Activated CD8-positive, alpha-beta memory T cell treated with anti-CD3 and anti-CD28 coated beads for 4 hours (primary cell): ENCODE measurements around the gene ZNF512B.
"Not testable (repeated sequence)": the region's sequence is repeated elsewhere in the genome, so short reads cannot be mapped to it uniquely, and the experiment has no call there.

Experiments used
- DNase-seq, 2 donors: peaks; one replicate each; pipeline ENCODE4 v3.0.0-alpha.2; 2020; ENCODE audit warnings: low read depth in 2 of 2

Gene ZNF512B

GRCh38 chr20:63978319-63979228 lies 8.8 kb upstream of the ZNF512B start:
- no peak for DNase-seq

- DNase-seq, result no peak
Observed at GRCh38 chr20:63977739-63978276, 8.1 kb upstream of the ZNF512B start.

GRCh38 chr20:63976980-63977738 lies 7.4 kb upstream of the ZNF512B start:
- no peak for DNase-seq

- DNase-seq, result not testable (repeated sequence)
Observed at GRCh38 chr20:63976511-63976910, 6.8 kb upstream of the ZNF512B start.

- DNase-seq, result no peak
Observed at GRCh38 chr20:63974402-63975200, 4.9 kb upstream of the ZNF512B start.

- no peak for DNase-seq
Observed at GRCh38 chr20:63973636-63974401, 4.1 kb upstream of the ZNF512B start.

- no peak for DNase-seq
Observed at GRCh38 chr20:63973160-63973479, 3.4 kb upstream of the ZNF512B start.

- DNase-seq, result no peak
Observed at GRCh38 chr20:63972312-63973159, 2.8 kb upstream of the ZNF512B start.

- DNase-seq, result not testable (repeated sequence)
Observed at GRCh38 chr20:63971960-63972311, 2.2 kb upstream of the ZNF512B start.

GRCh38 chr20:63970714-63971431 lies 1.1 kb upstream of the ZNF512B start:
- no peak for DNase-seq

- DNase-seq, result no peak
Observed at GRCh38 chr20:63968928-63969760, 586 bp downstream of the ZNF512B start.

- no peak for DNase-seq
Observed at GRCh38 chr20:63968136-63968927, 1.4 kb downstream of the ZNF512B start.

GRCh38 chr20:63967330-63968135 lies 2.2 kb downstream of the ZNF512B start:
- DNase-seq, result no peak

- DNase-seq, result no peak
Observed at GRCh38 chr20:63966944-63967322, 2.8 kb downstream of the ZNF512B start.

- DNase-seq, result no peak
Observed at GRCh38 chr20:63966172-63966943, 3.4 kb downstream of the ZNF512B start.

- DNase-seq, result no peak
Observed at GRCh38 chr20:63964412-63964811, 5.3 kb downstream of the ZNF512B start.
